ENCODE measurements around the gene MED9. TPM values are rescaled to one million over a fixed set of nuclear protein-coding genes. Genes with fewer than 3 reads are reported as not detected.

Gene MED9
- total and polyA plus RNA-seq, 2 donors (not counting 1 experiment from before 2014, with no cell fraction given) = 10.5 to 11.7 TPM

GRCh38 chr17:17466511-17466910, 10.3 kb upstream of the MED9 start:
- Histone ChIP-seq H2AFZ (ENCODE audit: low read length) (no peak overlapping the region), H3K79me2 (ENCODE audit: control insufficient read depth, insufficient read depth, low read length) (no peaks in the 10 kb centered on the region), H3K9me3 (ENCODE audit: control insufficient read depth, insufficient read depth, low read depth, low read length) (no peaks in the 10 kb centered on the region), H3K27me3 (ENCODE audit: control insufficient read depth, insufficient read depth, low read length) (peaks cover 22% of the 10 kb centered on the region), H3K4me3 (replicated peaks in 1 of 4; ENCODE audit: control extremely low read depth in 1 of 4, insufficient read depth in 1 of 4, low read depth in 3 of 4, low read length in 4 of 4) (no peak overlapping the region), H3K4me2 (ENCODE audit: extremely low read depth, insufficient read depth, low read length) (no peak overlapping the region), H4K20me1 (ENCODE audit: control insufficient read depth, extremely low read depth, insufficient read depth, low read length) (no peaks in the 10 kb centered on the region), H3K9ac (ENCODE audit: insufficient read depth, low read length) (no peak overlapping the region), H3K4me1 (ENCODE audit: control insufficient read depth, extremely low read depth, insufficient read depth, low read length) (no peaks in the 10 kb centered on the region), H3K27ac (ENCODE audit: insufficient read depth, low read length) (no peak overlapping the region), H3K36me3 (ENCODE audit: control insufficient read depth, insufficient read depth, low read length) (no peaks in the 10 kb centered on the region)
- no peak for TF ChIP-seq CTCF (conservative IDR thresholded peaks at IDR 0.05 in 1 of 2, IDR thresholded peaks at IDR 0.05 in 1 of 2; ENCODE audit: low read depth in 1 of 2, low read length in 2 of 2)
- no peak for DNase-seq (ENCODE audit: low read depth in 2 of 2)

GRCh38 chr17:17467016-17467415, 9.8 kb upstream of the MED9 start:
- no peak overlapping the region for H3K9ac ChIP-seq (ENCODE audit: insufficient read depth, low read length)
- no peak overlapping the region for H3K4me2 ChIP-seq (ENCODE audit: extremely low read depth, insufficient read depth, low read length)
- H4K20me1 ChIP-seq (ENCODE audit: control insufficient read depth, extremely low read depth, insufficient read depth, low read length) = no peaks in the 10 kb centered on the region
- H3K4me3 ChIP-seq (replicated peaks in 1 of 4; ENCODE audit: control extremely low read depth in 1 of 4, insufficient read depth in 1 of 4, low read depth in 3 of 4, low read length in 4 of 4) = no peak overlapping the region
- H3K79me2 ChIP-seq (ENCODE audit: control insufficient read depth, insufficient read depth, low read length) = no peaks in the 10 kb centered on the region
- DNase-seq (ENCODE audit: low read depth in 2 of 2) = no peak
- no peak overlapping the region for H2AFZ ChIP-seq (ENCODE audit: low read length)
- TF ChIP-seq CTCF (conservative IDR thresholded peaks at IDR 0.05 in 1 of 2, IDR thresholded peaks at IDR 0.05 in 1 of 2; ENCODE audit: low read depth in 1 of 2, low read length in 2 of 2) (no peak), EZH2 (IDR thresholded peaks at IDR 0.05; ENCODE audit: low read length, missing control alignments) (no peak)
- H3K36me3 ChIP-seq (ENCODE audit: control insufficient read depth, insufficient read depth, low read length) = no peaks in the 10 kb centered on the region
- no peaks in the 10 kb centered on the region for H3K4me1 ChIP-seq (ENCODE audit: control insufficient read depth, extremely low read depth, insufficient read depth, low read length)
- no peak overlapping the region for H3K27ac ChIP-seq (ENCODE audit: insufficient read depth, low read length)
- no peaks in the 10 kb centered on the region for H3K9me3 ChIP-seq (ENCODE audit: control insufficient read depth, insufficient read depth, low read depth, low read length)
- peaks cover 19% of the 10 kb centered on the region for H3K27me3 ChIP-seq (ENCODE audit: control insufficient read depth, insufficient read depth, low read length)

- peak in 1 of 2 donors; percentile 16 for DNase-seq (ENCODE audit: low read depth in 2 of 2)
- H3K9me3 ChIP-seq (ENCODE audit: control insufficient read depth, insufficient read depth, low read depth, low read length) = no peaks in the 10 kb centered on the region
- TF ChIP-seq CTCF (conservative IDR thresholded peaks at IDR 0.05 in 1 of 2, IDR thresholded peaks at IDR 0.05 in 1 of 2; ENCODE audit: low read depth in 1 of 2, low read length in 2 of 2) = no peak
- no peak for TF ChIP-seq EZH2 (IDR thresholded peaks at IDR 0.05; ENCODE audit: low read length, missing control alignments)
- no peak overlapping the region for H3K9ac ChIP-seq (ENCODE audit: insufficient read depth, low read length)
- no peaks in the 10 kb centered on the region for H3K79me2 ChIP-seq (ENCODE audit: control insufficient read depth, insufficient read depth, low read length)
- no peak overlapping the region for H3K4me2 ChIP-seq (ENCODE audit: extremely low read depth, insufficient read depth, low read length)
- peaks cover 18% of the 10 kb centered on the region for H3K27me3 ChIP-seq (ENCODE audit: control insufficient read depth, insufficient read depth, low read length)
- no peak overlapping the region for H3K4me3 ChIP-seq (replicated peaks in 1 of 4; ENCODE audit: control extremely low read depth in 1 of 4, insufficient read depth in 1 of 4, low read depth in 3 of 4, low read length in 4 of 4)
- no peaks in the 10 kb centered on the region for H3K36me3 ChIP-seq (ENCODE audit: control insufficient read depth, insufficient read depth, low read length)
- no peak overlapping the region for H2AFZ ChIP-seq (ENCODE audit: low read length)
- H3K27ac ChIP-seq (ENCODE audit: insufficient read depth, low read length) = no peak overlapping the region
- no peaks in the 10 kb centered on the region for H4K20me1 ChIP-seq (ENCODE audit: control insufficient read depth, extremely low read depth, insufficient read depth, low read length)
- no peaks in the 10 kb centered on the region for H3K4me1 ChIP-seq (ENCODE audit: control insufficient read depth, extremely low read depth, insufficient read depth, low read length)
These were observed 9.1 kb upstream of the MED9 start for GRCh38 chr17:17467720-17468119.

Data from fibroblast of lung (primary cell).